ENCODE data around the gene DNAJC10. TPM values are rescaled to one million over a fixed set of nuclear protein-coding genes. Genes with fewer than 3 reads are reported as not detected.

Gene DNAJC10
- total RNA-seq, 2 experiments from 2014 or later = 40.7 to 42.2 TPM

DNA sequence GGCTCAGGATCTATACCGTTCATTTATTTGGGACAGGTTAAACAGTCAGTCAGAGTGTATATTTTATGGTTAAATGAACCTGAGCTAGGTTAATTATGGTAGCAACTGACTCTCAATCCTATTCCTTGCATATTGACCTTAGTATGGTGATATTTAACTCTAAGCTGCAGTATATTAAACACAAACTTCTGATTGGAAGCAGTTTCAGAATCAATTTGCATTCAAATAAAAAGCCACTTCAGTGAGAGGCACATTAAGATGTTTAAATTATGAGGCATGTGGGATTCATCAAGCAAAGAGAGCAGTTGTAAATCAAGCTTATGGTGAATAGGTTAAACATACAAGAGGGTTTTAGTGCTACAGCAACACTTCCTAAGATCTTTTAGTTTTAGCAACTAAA, 110.0 kb downstream of the DNAJC10 start:
- ChIA-PET CTCF (no interaction called here), POLR2A (no interaction called here)
- intact Hi-C loops (cut with micrococcal nuclease) = no loop called here
- Mint-ChIP-seq H3K4me1 (ENCODE audit: low read depth) (no peaks in the 10 kb centered on the region), H3K27me3 (peaks cover 8% of the 10 kb centered on the region), H3K36me3 (ENCODE audit: low read depth) (no peaks in the 10 kb centered on the region), H3K4me3 (no peak overlapping the region), H3K27ac (no peak overlapping the region), H3K9me3 (no peaks in the 10 kb centered on the region)
- DNase-seq (no peak), ATAC-seq (no peak)
- TF ChIP-seq CTCF (IDR thresholded peaks at IDR 0.05) = no peak

DNA sequence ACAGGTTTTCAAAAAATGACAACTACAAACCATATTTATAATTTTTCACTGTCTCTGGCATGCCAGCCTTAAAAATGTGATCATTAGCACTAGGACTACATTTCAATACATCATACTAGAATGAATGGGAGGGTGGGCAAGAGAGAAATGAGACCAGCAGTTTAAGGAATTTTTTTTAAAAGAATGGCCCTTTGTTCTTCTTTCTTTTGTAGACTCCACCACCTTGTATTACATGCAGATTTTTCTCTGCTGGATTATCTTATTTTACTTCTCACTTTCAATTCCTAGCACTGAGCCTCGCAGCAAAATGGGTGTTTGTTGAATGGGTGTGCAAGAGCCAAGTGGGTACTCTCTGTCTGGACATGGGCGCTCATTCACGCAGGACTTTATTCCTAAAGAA, 110.4 kb downstream of the DNAJC10 start:
- Mint-ChIP-seq H3K27ac (no peak overlapping the region), H3K36me3 (ENCODE audit: low read depth) (no peaks in the 10 kb centered on the region)
- CTCF ChIA-PET = interaction anchor here (1.3 kb wide), 1 partner anchor 153 kb away, joined by 3 read pairs; no protein-coding TSS in a partner anchor

GRCh38 chr2:182827182-182827879, 111.3 kb downstream of the DNAJC10 start:
- Mint-ChIP-seq H3K4me3 (no peak overlapping the region), H3K4me1 (ENCODE audit: low read depth) (no peaks in the 10 kb centered on the region), H3K9me3 (no peaks in the 10 kb centered on the region), H3K27me3 (peaks cover 8% of the 10 kb centered on the region), H3K36me3 (ENCODE audit: low read depth) (no peaks in the 10 kb centered on the region), H3K27ac (no peak overlapping the region)
- ATAC-seq = no peak
- DNase-seq = no peak
- intact Hi-C loops (cut with micrococcal nuclease) = no loop called here
- POLR2A ChIA-PET = no interaction called here
- CTCF ChIA-PET = interaction anchor here (1.3 kb wide), 1 partner anchor 153 kb away, joined by 3 read pairs; no protein-coding TSS in a partner anchor
- no peak for TF ChIP-seq CTCF (IDR thresholded peaks at IDR 0.05)

More for the DNA sequence above, 110.4 kb downstream of the DNAJC10 start:
- H3K4me1 Mint-ChIP-seq (ENCODE audit: low read depth) = no peaks in the 10 kb centered on the region
- no peak for TF ChIP-seq CTCF (IDR thresholded peaks at IDR 0.05)
- H3K9me3 Mint-ChIP-seq = no peaks in the 10 kb centered on the region
- peaks cover 8% of the 10 kb centered on the region for H3K27me3 Mint-ChIP-seq
- intact Hi-C loops (cut with micrococcal nuclease) = no loop called here
- no peak for ATAC-seq
- DNase-seq = no peak
- no peak overlapping the region for H3K4me3 Mint-ChIP-seq
- POLR2A ChIA-PET = no interaction called here

- no peak overlapping the region for H3K4me3 Mint-ChIP-seq
- no peak overlapping the region for H3K27ac Mint-ChIP-seq
- no peaks in the 10 kb centered on the region for H3K36me3 Mint-ChIP-seq (ENCODE audit: low read depth)
- POLR2A ChIA-PET = no interaction called here
- DNase-seq = no peak
- no peak for ATAC-seq
- no peaks in the 10 kb centered on the region for H3K4me1 Mint-ChIP-seq (ENCODE audit: low read depth)
- TF ChIP-seq CTCF (IDR thresholded peaks at IDR 0.05) = no peak
- H3K9me3 Mint-ChIP-seq = no peaks in the 10 kb centered on the region
- peaks cover 2% of the 10 kb centered on the region for H3K27me3 Mint-ChIP-seq
- intact Hi-C loops (cut with micrococcal nuclease) = no loop called here
- CTCF ChIA-PET = no interaction called here
Observed at GRCh38 chr2:182831101-182831500, 115.0 kb downstream of the DNAJC10 start.

GRCh38 chr2:182831921-182832320, 115.9 kb downstream of the DNAJC10 start:
- TF ChIP-seq CTCF (IDR thresholded peaks at IDR 0.05) = no peak
- H3K36me3 Mint-ChIP-seq (ENCODE audit: low read depth) = no peaks in the 10 kb centered on the region
- intact Hi-C loops (cut with micrococcal nuclease) = no loop called here
- H3K27me3 Mint-ChIP-seq = peaks cover 2% of the 10 kb centered on the region
- POLR2A ChIA-PET = no interaction called here
- DNase-seq (no peak), ATAC-seq (no peak)
- no peak overlapping the region for H3K27ac Mint-ChIP-seq
- CTCF ChIA-PET = interaction anchor here (1.2 kb wide), 1 partner anchor 69 kb away, joined by 3 read pairs; no protein-coding TSS in a partner anchor
- no peaks in the 10 kb centered on the region for H3K9me3 Mint-ChIP-seq
- no peaks in the 10 kb centered on the region for H3K4me1 Mint-ChIP-seq (ENCODE audit: low read depth)
- H3K4me3 Mint-ChIP-seq = no peak overlapping the region
